Fibroblast of lung (primary cell): ENCODE results near the gene GMPPB.

Experiments used
- EZH2 ChIP-seq: IDR thresholded peaks from 2 replicates; pipeline ENCODE4 v1.5.1; 2012; ENCODE audit warnings: low read length, control low read depth, mild to moderate bottlenecking; ENCODE audit errors: missing control alignments
- TF ChIP-seq, protein P1 (sequence below), 2 donors: IDR thresholded peaks in 1 of 2; conservative IDR thresholded peaks in 1 of 2; 1 replicate in 1 of 2; 2 replicates in 1 of 2; pipeline ENCODE4 v1.5.1; 2011 to 2012; ENCODE audit warnings: low read length in 2 of 2, control low read depth in 1 of 2, inconsistent platforms in 1 of 2, low read depth in 1 of 2, mild to moderate bottlenecking in 1 of 2

DNA sequence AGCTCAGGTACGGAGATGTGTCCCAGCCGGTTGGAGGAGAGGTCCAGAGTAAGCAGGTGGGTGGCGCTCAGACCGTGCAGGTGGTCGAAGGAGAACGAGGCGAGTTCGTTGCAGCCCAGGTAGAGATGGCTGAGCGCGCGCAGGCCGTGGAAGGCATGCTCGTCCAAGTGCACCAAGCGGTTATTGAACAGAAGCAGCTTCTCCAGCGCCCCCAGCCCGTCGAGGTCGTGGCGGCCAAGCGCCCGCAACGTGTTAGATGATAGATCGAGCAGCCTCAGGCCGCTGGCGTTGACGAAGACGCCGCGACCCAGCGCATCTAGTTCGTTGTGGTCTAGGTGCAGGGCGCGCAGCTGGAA lies 4.9 kb downstream of the GMPPB start:
- TF ChIP-seq, protein P1, sequence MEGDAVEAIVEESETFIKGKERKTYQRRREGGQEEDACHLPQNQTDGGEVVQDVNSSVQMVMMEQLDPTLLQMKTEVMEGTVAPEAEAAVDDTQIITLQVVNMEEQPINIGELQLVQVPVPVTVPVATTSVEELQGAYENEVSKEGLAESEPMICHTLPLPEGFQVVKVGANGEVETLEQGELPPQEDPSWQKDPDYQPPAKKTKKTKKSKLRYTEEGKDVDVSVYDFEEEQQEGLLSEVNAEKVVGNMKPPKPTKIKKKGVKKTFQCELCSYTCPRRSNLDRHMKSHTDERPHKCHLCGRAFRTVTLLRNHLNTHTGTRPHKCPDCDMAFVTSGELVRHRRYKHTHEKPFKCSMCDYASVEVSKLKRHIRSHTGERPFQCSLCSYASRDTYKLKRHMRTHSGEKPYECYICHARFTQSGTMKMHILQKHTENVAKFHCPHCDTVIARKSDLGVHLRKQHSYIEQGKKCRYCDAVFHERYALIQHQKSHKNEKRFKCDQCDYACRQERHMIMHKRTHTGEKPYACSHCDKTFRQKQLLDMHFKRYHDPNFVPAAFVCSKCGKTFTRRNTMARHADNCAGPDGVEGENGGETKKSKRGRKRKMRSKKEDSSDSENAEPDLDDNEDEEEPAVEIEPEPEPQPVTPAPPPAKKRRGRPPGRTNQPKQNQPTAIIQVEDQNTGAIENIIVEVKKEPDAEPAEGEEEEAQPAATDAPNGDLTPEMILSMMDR (conservative IDR thresholded peaks at IDR 0.05 in 1 of 2, IDR thresholded peaks at IDR 0.05 in 1 of 2; ENCODE audit: low read depth in 1 of 2, low read length in 2 of 2): no peak
- no peak for TF ChIP-seq EZH2
